Germinal center (tissue), 1 donor: ENCODE data around the gene SPTLC2.

Experiments used
- DNase-seq: peaks from one replicate; pipeline ENCODE4 v3.0.0; 2012; ENCODE audit warnings: mixed read lengths, low spot score

The SPTLC2 gene

GRCh38 chr14:77503138-77503537, 113.3 kb downstream of the SPTLC2 start:
- DNase-seq = no peak

GRCh38 chr14:77502109-77502782, 114.2 kb downstream of the SPTLC2 start:
- no peak for DNase-seq

DNA sequence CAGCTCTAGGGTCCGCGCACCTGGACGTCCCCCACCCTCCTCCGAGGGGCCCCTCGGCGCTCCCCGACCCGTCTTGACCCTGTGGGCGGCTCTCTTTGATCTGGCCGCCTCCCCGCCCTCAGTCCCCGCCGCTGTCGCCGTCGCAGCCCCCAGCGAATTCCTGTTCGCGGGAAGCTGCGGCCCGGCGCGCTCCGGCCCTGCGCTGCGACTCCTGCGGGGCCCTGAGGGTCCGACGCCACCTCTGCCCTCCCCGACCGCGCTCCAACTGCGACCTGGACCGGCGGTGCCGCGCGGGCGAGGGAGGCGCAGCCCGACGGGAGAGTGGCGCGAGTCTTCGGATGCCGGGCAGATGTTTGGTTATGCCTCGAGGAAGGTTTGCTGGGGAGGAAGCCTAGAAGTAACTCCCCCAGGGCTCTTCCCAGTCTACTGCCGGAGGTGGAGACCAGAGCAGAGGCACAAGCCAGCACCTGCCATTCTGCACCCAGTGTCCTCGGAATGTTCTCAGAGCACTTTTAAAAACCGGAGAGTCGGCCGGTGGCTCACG, 117.4 kb downstream of the SPTLC2 start:
- DNase-seq = peak; percentile 39

GRCh38 chr14:77498120-77498979, 118.1 kb downstream of the SPTLC2 start, which contains the start of gene ISM2:
Gene ISM2 (minus strand): TSS chr14:77498816. CDS start chr14:77498793, 23 bp downstream.
- peak; percentile 75 for DNase-seq

DNA sequence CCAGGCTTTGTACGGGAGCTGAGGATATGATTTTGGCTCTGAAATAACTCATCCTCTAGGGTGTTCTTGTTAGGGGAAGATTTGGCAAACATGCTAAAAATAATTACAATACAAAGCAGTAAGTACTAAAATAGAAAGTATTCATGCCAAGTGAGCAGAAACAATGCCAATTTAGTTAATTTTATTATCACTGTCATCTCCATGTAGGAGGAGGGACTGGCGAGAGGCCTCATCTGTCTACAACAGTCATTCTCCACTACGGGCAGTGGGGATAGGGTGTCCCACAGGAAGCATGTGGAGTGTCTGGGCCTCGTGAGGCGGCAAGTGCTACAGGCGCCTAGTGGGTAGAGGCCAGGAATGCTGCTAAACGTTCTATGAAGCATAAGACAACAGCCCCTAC, 121.1 kb downstream of the SPTLC2 start:
- no peak for DNase-seq

- DNase-seq = no peak
These were observed 125.4 kb downstream of the SPTLC2 start for GRCh38 chr14:77491056-77491455.

GRCh38 chr14:77490347-77490986, 126.0 kb downstream of the SPTLC2 start:
- no peak for DNase-seq

DNA sequence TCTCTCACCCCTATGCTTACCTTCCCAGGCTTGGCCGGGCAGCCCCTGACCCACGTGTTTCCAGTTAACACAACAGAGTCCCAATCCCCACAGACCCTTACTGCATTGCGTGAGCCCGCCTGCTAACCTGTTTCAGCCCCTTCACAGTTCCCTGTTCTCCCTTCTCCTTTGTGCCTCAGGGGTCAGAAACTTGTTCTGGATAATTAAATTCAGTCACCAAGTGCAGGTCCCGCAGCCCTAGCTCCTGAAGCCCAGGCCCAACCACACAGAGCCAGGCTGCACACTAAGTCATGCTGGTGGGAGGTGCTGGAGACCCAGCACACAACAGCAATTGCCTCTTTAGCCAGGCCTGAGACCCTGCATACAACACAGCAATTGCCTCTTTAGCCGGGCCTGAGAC, 127.4 kb downstream of the SPTLC2 start:
- no peak for DNase-seq

GRCh38 chr14:77488558-77488957, 127.9 kb downstream of the SPTLC2 start:
- no peak for DNase-seq

DNA sequence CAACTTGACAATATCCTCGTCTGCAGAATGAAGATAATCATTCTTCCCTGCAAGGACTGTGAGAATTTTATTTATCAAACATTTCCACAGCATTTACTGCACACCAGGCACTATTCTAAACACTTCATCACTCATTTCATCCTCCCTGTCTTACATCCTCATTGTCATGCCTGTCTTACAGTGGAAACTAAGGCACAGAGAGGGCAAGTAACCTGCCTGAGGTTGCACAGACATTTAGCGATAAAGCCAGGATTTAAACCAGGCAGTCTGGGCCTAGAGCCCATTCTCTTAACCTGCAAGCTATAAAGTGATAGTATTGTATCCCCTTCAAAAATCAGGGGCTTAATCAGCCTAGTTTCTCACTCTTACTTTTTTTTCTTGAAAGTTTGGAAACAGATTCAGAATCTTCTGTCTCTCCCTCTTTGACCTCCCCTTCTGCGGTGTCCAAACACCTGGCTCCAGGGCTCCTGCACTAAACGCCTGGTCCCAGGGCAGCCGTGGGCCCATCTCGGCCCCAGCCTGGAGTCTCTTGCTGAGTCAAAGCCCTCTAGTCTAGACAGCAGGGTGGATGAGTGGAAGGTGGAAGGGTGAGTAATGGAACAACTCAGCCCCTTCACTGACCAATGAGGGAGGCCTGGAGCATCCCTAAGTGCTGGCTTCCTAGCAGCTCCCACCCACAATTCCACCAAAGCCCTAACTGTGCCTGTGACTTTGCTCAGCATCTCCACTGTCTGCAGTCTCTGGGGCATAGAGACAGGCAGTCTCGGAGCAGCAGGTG, 130.3 kb downstream of the SPTLC2 start:
- no peak for DNase-seq

DNA sequence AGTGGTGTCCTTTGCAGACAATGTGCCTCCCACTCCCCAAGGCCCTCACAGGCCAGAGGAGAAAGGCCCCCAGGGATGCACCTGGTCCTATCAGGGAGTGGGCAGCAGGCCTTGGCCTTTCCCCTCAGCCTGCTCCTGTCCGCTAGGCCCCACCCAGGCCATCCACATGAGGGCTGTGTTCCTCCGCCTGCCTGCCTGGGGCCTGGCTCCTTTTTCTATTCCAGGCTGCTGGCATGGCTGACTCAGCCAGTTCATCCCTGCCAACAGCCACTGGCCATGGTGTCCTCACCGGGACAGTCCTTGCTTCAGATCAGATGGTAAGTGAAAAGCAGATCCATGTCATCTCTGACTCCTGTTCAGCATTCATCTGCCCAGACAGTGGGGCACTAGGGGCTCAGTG, 131.2 kb downstream of the SPTLC2 start:
- DNase-seq = no peak

DNA sequence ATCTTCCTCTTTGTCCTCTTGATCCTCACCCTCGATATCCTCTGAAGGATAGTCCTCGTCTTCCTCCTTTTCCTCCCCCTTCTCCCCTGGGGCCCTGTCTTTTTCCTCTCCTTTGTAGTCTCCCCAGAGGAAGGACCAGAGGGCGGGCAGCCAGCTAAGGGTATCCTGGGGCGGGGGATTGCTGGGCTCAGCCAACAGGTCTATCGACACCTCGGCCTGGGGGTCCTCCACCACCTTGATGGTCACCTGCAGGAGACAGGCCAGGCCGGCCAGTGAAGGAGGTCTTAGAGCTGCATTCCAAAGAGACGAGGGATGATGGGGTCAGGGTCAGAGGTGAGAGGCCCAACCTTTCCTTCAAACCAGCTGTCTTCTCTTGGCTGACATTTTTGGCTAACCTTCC, 134.0 kb downstream of the SPTLC2 start:
- DNase-seq = no peak

- no peak for DNase-seq
These were observed 137.6 kb downstream of the SPTLC2 start for GRCh38 chr14:77478796-77479195.

GRCh38 chr14:77478029-77478428, 138.4 kb downstream of the SPTLC2 start:
- no peak for DNase-seq

- no peak for DNase-seq
These were observed 140.9 kb downstream of the SPTLC2 start for GRCh38 chr14:77475432-77476115.

DNA sequence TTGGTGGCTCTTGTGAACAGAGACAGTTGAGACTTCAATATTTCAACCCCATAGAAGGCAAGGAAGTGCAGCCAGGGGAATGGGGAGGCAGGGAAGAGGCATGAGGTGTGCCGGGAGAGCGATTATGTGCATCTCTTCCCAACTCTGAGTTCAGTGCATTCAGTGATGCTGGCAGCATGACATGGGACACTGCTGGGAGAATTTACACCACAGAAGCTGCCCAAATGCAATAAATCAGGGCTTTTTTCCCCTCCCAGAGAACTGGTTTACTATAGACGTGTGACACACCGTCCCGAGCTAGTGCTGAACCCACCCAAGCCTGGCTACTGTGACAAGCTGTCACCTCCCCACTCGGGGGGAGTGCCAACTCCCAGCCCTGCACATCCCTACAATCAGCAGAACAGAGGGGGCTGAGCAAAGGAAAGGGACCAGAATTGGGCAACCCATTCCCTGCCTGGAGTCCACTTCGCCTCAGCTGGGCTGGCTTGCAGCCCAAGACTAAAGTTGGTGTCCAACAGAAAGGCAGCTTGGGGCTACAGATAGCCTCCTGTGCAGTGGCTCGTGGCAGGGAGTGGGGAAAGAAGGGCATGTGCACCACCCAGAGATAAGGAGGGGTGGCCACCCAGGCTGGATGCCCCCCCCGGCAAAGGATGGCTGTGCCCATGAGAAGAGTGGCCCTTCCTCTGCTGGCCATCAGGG, 141.8 kb downstream of the SPTLC2 start:
- DNase-seq = no peak

GRCh38 chr14:77473921-77474320, 142.5 kb downstream of the SPTLC2 start:
- no peak for DNase-seq

DNA sequence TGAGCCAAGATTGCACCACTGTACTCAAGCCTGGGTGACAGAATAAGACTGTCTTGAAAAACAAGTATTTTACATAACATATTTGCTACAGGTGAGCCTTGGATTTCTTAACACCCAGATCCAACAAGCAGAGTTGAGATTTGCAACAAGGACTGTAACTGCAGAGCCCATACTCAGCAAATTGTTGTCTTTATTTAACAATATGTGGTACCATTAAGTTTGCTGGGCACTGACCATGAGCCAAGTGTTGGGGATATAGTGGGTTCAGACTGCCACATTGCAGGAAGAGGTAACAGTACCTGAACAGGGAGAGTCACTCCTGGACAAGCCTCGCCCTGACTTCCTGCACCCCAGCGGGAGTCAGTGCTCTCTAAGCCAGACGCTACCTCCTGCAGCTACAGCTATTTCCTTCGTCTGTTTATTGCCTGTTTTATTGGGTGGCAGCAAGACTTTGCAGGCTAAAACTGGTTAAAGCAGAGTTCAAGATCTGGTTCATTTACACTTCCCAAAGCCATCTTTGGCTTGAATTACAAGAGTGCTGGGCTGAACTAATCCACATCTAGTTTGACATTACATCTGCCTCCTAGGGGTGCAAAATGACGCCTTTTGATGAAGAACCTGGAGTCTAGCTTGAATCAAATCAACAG, 146.1 kb downstream of the SPTLC2 start:
- DNase-seq = no peak

DNA sequence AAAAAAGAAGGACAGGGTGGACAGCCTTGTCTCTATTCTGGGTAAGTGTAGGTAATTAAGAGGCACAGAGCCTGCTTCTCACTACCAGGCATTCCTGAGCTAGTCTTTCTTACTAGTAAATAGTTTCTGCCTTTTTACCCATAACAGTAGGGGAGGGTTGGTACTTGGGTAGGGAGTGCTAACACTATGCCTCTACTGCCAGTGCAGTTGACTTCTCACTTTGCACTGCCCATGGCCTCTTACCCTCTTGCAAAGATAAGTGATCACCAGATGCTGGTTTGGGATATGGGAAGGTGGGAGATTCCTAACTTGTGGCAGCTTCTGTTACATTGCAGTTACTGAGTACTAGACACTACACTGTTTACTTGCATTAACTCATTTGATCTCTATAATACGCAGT, 146.9 kb downstream of the SPTLC2 start:
- no peak for DNase-seq

- DNase-seq = no peak
These were observed 147.4 kb downstream of the SPTLC2 start for GRCh38 chr14:77469067-77469505.
